H1 (cell line): ENCODE results near the gene SURF2.

Source experiments
- CREB1 ChIP-seq: IDR thresholded peaks from 2 replicates; pipeline ENCODE4 v1.6.1; 2012; ENCODE audit warnings: inconsistent platforms
- RAD21 ChIP-seq, 2 experiments: IDR thresholded peaks in 1 of 2; conservative IDR thresholded peaks in 1 of 2; 2 replicates each; pipeline ENCODE4 v1.6.1; 2011; ENCODE audit warnings: low read depth in 2 of 2, low read length in 2 of 2, improper control_type of control experiment in 1 of 2, inconsistent platforms in 1 of 2, mild to moderate bottlenecking in 1 of 2, moderate library complexity in 1 of 2
- TAF1 ChIP-seq: IDR thresholded peaks from 2 replicates; pipeline ENCODE4 v1.6.1; 2011; ENCODE audit warnings: mild to moderate bottlenecking, low read depth, low read length
- TF ChIP-seq, protein P1 (sequence below), 3 experiments: IDR thresholded peaks; 1 replicate in 2 of 3; 2 replicates in 1 of 3; pipeline versions ENCODE4 v1.5.1 to v1.6.1; 2011; ENCODE audit warnings: low read length in 3 of 3, mild to moderate bottlenecking in 3 of 3, inconsistent platforms in 2 of 3, low read depth in 1 of 3, moderate library complexity in 1 of 3; ENCODE audit not compliant: insufficient read depth in 1 of 3; ENCODE audit errors: control extremely low read depth in 1 of 3

DNA sequence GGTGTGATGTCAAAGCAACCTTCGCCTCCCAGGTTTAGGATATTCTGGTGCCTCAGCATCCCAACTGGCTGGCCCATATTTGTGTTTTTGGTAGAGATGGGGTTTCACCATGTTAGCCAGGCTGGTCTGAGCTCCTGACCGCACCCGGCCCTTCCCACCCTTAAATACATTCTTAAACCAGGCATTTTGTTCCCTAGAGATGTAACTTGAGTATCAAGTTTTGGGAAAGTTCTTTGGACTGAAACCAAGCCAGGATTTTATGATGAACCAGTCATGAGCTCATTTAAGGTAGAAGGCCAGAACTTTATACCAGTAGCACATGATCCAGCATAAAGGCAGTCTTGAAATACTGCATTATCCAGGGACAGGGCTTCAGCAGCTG lies 4.8 kb upstream of the SURF2 start:
- TF ChIP-seq CREB1: no peak
- no peak for TF ChIP-seq RAD21 (IDR thresholded peaks at IDR 0.05 in 1 of 2, conservative IDR thresholded peaks at IDR 0.05 in 1 of 2; ENCODE audit: low read depth in 2 of 2, low read length in 2 of 2)
- TF ChIP-seq TAF1: no peak
- TF ChIP-seq, protein P1, sequence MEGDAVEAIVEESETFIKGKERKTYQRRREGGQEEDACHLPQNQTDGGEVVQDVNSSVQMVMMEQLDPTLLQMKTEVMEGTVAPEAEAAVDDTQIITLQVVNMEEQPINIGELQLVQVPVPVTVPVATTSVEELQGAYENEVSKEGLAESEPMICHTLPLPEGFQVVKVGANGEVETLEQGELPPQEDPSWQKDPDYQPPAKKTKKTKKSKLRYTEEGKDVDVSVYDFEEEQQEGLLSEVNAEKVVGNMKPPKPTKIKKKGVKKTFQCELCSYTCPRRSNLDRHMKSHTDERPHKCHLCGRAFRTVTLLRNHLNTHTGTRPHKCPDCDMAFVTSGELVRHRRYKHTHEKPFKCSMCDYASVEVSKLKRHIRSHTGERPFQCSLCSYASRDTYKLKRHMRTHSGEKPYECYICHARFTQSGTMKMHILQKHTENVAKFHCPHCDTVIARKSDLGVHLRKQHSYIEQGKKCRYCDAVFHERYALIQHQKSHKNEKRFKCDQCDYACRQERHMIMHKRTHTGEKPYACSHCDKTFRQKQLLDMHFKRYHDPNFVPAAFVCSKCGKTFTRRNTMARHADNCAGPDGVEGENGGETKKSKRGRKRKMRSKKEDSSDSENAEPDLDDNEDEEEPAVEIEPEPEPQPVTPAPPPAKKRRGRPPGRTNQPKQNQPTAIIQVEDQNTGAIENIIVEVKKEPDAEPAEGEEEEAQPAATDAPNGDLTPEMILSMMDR (IDR thresholded peaks at IDR 0.05; ENCODE audit: control extremely low read depth in 1 of 3, insufficient read depth in 1 of 3, low read depth in 1 of 3, low read length in 3 of 3): no peak
